Activated CD4-positive, alpha-beta T cell treated with anti-CD3 and anti-CD28 coated beads for 1 hour (primary cell): ENCODE measurements around the gene WDR6.
A peak's percentile ranks its signal among the peaks of the same experiment; 100 is the strongest.

Source experiments
- DNase-seq: peaks from one replicate; pipeline ENCODE4 v3.0.0-alpha.2; 2020

WDR6 gene

DNA sequence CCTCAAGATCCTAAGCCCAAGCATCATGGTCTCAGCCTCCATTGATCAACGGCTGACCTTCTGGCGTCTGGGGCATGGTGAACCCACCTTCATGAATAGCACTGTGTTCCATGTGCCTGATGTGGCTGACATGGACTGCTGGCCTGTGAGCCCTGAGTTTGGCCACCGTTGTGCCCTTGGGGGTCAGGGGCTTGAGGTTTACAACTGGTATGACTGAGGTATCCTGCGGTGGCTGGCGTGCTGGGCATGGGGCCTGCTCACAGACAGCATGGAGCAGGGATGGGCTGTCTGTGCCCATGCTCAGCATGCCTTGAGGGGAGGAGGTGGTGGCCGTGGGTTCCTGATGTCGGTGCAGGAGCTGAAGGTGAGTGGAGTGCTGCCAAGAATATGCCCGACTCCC lies 7.9 kb downstream of the WDR6 start:
- DNase-seq, result no peak

GRCh38 chr3:49015765-49016164 lies 8.6 kb downstream of the WDR6 start:
- no peak for DNase-seq

DNA sequence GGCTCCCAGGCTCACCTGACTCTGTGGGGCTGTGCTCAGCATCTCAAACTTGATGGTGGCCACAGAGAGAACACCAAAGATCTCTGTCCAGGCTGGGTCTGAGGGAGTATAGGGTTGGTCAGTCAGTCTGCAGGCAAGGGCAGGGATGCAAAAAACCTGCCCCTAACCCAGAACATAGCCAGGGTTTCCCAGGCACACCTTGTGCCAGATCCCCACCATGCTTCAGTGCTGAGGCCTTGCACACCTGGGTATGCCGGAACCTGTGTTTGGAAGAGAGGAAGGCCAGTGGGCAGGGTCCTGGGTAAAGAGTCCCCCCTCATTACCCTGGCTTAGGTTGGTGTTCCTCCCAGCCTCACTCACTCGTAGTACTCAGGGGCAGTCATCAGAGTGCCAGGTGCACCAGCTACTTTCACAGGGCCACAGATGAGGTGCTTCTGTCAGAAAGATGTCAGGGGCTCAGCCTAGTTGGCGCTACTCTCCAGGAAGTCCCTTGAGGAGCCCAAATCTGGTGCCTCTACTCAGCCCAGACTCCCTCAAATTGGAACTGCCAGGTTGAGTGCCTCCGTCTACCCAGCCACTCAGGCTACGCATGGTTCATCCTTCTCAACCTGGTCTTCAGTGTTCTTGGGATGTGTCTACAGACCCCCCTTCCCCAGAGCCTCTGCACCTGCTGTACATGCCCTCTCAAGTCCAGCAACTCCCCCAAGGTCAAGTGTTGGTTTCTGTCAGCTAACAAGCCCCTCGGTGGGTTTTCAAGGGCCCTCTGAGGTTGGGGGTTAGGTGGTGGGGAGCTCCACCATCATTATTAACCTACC lies 9.4 kb downstream of the WDR6 start:
- DNase-seq, result no peak

GRCh38 chr3:49017229-49017970 lies 10.2 kb downstream of the WDR6 start:
- no peak for DNase-seq

DNA sequence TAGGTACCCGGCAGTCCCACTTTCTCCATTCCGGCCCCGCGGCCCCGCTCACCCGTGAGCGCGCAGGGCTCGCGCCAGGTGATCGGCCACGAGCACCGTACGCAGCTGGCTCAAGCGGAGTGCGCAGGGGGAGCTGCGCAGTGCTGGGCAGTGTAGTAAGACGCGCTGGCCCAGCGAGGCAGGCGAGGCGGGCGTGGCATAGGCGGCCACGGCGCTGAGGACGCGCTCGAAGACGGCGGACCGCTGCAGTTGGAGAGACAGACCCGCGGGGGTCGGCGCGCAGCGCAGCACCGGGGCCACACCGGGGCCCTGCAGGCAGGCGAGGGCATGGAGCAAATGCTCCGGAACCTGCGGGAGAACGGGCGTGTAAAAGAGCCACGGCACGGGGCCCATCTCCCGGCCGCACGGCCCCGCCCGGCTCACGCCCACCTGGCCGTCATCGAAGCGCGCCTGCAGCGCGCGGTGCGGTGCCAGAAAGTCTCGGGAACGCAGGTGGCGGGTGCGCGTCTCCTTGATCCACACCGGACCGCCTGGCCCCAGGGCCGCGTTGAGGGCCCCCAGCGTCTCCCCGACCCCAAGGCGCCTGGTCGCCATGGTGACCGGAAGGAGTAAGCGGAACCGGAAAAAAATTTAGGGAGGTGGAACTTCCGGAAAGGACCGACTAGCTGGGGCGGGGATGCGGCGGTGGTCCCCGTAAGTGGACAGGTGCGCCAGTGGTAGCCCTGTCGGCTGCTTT lies 10.9 kb downstream of the WDR6 start, which contains the start of gene DALRD3:
DALRD3 (minus strand) TSS at position 610 of the 736 bp plus-strand sequence; CDS start at position 594, 16 bp downstream.
- peak; percentile 39 for DNase-seq

GRCh38 chr3:49018707-49019006 lies 11.5 kb downstream of the WDR6 start:
- no peak for DNase-seq

DNA sequence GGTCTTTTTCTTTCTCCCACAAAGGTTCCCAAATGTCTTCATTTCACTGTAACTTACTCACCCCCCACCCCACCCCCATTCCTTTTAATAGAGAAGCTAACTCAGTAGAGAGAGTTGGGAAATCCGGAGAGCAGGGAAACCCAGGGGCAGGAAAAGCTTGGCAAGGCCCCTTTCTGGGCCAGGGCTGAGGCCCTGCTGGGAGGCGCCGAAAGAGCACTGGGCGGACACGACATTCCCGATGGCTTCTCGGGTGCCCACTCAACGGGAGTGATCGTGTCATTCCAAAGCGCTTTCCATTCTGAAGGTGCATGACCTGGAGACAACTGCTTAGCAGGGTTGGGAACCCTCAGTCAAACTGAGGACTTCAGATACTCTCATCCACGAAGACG lies 12.7 kb downstream of the WDR6 start:
- DNase-seq, result no peak

- no peak for DNase-seq
Measured at GRCh38 chr3:49020330-49021212, 13.4 kb downstream of the WDR6 start.

- peak; percentile 96 for DNase-seq
Measured at GRCh38 chr3:49021213-49021812, 14.1 kb downstream of the WDR6 start.

GRCh38 chr3:49021813-49022687 lies 14.9 kb downstream of the WDR6 start, which contains the start of gene NDUFAF3:
Gene NDUFAF3, plus strand, starts transcription at chr3:49022121. Its CDS starts 24 bp downstream, at chr3:49022145.
- peak; percentile 84 for DNase-seq

GRCh38 chr3:49022688-49023171 lies 15.5 kb downstream of the WDR6 start:
- DNase-seq, result no peak

DNA sequence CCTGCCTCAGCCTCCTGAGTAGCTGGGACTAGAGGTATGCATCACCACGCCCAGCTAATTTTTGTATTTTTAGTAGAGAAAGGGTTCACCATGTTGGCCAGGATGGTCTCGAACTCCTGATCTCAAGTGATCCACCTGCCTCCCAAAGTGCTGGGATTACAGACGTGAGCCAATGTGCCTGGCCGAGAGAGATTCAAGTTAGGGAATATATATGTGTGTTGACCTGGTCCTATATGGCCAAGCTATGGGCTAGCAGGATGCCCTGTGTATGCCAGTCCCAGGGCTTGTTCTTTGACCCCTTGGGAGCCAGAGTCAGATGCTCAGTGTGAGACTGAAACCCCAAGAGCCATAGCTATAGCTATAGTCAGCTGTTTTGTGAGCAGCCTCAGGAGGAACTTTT lies 16.6 kb downstream of the WDR6 start:
- DNase-seq, result no peak

DNA sequence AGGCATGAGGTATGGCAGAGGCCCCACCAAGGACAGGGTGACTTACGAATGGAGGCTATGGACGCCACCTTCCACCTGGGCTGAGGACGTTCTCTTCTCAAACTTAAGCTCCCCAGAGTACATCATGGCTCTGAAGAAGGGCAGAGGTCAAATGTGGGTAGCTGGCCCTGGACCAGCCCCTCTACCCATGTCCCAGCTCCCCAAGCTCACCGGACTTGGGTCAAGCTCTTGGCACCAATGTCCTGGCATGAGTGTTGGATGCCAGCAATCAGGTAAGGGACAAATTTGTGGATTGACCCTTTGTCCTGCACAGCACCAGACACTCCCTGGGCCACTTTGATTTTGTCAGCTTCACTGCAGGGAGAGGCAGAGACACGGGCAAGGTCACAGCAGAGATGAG lies 17.3 kb downstream of the WDR6 start:
- DNase-seq, result no peak

- DNase-seq, result no peak
Measured at GRCh38 chr3:49025005-49025792, 18.0 kb downstream of the WDR6 start.

- no peak for DNase-seq
Measured at GRCh38 chr3:49025793-49026520, 18.8 kb downstream of the WDR6 start.

DNA sequence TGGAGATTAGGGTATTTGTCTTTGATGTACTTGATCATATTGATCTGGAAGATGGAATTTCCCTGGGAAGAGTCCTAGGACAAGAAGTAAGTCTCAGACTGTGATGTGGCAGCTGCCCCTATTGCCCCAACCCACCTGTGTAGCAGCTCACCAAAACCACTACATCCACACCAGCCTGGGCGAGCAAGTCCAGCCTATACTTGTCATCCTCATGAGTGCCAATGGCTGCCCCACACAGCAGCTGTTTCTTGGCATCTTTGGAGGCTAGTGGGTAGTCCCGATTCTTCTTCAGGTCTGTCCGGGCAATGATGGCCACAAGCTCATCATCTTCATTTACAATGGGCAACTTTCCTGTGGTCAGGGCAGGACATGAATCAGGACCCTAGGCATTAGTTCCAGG lies 19.3 kb downstream of the WDR6 start:
- DNase-seq, result no peak

- no peak for DNase-seq
Measured at GRCh38 chr3:49027634-49028033, 20.4 kb downstream of the WDR6 start.

DNA sequence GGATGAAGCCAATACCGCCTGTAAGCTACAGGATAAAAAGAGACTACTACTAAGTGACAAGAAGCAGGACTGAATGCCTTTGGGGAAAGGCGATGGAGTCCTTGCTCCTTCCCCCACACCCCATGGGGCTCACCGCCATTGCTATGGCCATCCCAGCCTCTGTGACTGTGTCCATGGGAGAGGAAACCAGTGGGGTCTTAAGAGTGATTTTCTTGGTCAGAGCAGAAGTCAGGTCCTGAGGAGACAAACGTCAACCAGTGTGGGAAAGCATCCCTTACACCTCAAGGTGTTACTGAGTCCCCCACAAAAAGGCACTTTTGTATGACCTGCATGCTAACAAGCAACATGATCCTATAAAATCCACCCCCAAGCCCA lies 21.1 kb downstream of the WDR6 start:
- no peak for DNase-seq
